Loucy (cell line): ENCODE results near the gene FLT1.

Source experiments
- H2AFZ ChIP-seq: fragments of 200-600 bp; sonication (generic); 2 replicates; pipeline ENCODE4 v1.6.0; 2016; ENCODE audit warnings: antibody characterized with exemption, mild to moderate bottlenecking, low read length, moderate library complexity
- H3F3A ChIP-seq: fragments of 200-600 bp; 2 replicates; pipeline ENCODE4 v1.6.0; 2016; ENCODE audit warnings: antibody characterized with exemption, low read depth, mild to moderate bottlenecking
- H3K27me3 ChIP-seq: fragments of 200-600 bp; sonication (generic); 2 replicates; pipeline ENCODE4 v1.6.1; 2014; ENCODE audit warnings: low read length, mild to moderate bottlenecking; ENCODE audit not compliant: insufficient read depth, poor library complexity, severe bottlenecking
- H3K36me3 ChIP-seq: fragments of 200-600 bp; sonication (generic); 2 replicates; pipeline ENCODE4 v1.6.1; 2016; ENCODE audit warnings: low read length; ENCODE audit not compliant: insufficient read depth
- H3K4me1 ChIP-seq: fragments of 200-600 bp; sonication (generic); 2 replicates; pipeline ENCODE4 v1.5.1; 2014; ENCODE audit warnings: low read length, mild to moderate bottlenecking; ENCODE audit not compliant: insufficient read depth, poor library complexity, severe bottlenecking
- H3K4me2 ChIP-seq: fragments of 200-600 bp; sonication (generic); 2 replicates; pipeline ENCODE4 v1.6.0; 2014; ENCODE audit warnings: antibody characterized with exemption, low read length, low read depth, mild to moderate bottlenecking; ENCODE audit not compliant: poor library complexity, severe bottlenecking
- H3K4me3 ChIP-seq: fragments of 200-600 bp; sonication (generic); 2 replicates; pipeline ENCODE4 v1.5.1; 2014; ENCODE audit warnings: low read length, mild to moderate bottlenecking, mixed read lengths; ENCODE audit not compliant: poor library complexity, severe bottlenecking
- H3K79me2 ChIP-seq: fragments of 200-600 bp; sonication (generic); 2 replicates; pipeline ENCODE4 v1.6.1; 2014; ENCODE audit warnings: low read length; ENCODE audit not compliant: insufficient read depth
- H3K9ac ChIP-seq: fragments of 200-600 bp; sonication (generic); 2 replicates; pipeline ENCODE4 v1.6.0; 2014; ENCODE audit warnings: mild to moderate bottlenecking, low read depth, low read length, moderate library complexity; ENCODE audit not compliant: poor library complexity, severe bottlenecking
- H3K9me2 ChIP-seq: fragments of 200-600 bp; sonication (generic); replicated peaks from 2 replicates; pipeline ENCODE4 v1.6.1; 2016; ENCODE audit warnings: low read depth, low read length, mixed read lengths
- H3K9me3 ChIP-seq: fragments of 200-600 bp; sonication (generic); 2 replicates; pipeline ENCODE4 v1.6.1; 2014; ENCODE audit warnings: mild to moderate bottlenecking, antibody characterized with exemption, low read length, low read depth; ENCODE audit not compliant: insufficient read depth
- H4K20me1 ChIP-seq: fragments of 200-600 bp; sonication (generic); 2 replicates; pipeline ENCODE4 v1.6.0; 2014; ENCODE audit warnings: antibody characterized with exemption, low read length, mild to moderate bottlenecking; ENCODE audit not compliant: insufficient read depth, poor library complexity, severe bottlenecking
- CTCF ChIP-seq: fragments of 200-600 bp; sonication (generic); conservative IDR thresholded peaks from 2 replicates; pipeline ENCODE4 v1.5.1; 2014; ENCODE audit warnings: mild to moderate bottlenecking, antibody characterized with exemption, low read length
- EZH2phosphoT487 ChIP-seq: fragments of 200-600 bp; IDR thresholded peaks from 2 replicates; pipeline ENCODE4 v1.6.1; 2018; ENCODE audit warnings: antibody characterized with exemption, mild to moderate bottlenecking, moderate library complexity, borderline replicate concordance

FLT1 gene

GRCh38 chr13:28458608-28459007, 36.3 kb downstream of the FLT1 start:
- no peak overlapping the region for H3K4me2 ChIP-seq
- no peak overlapping the region for H3K9ac ChIP-seq
- no peaks in the 10 kb centered on the region for H3K4me1 ChIP-seq
- H3K36me3 ChIP-seq = peaks cover 80% of the 10 kb centered on the region; the same call in 1 of the 2 replicates
- H3F3A ChIP-seq = no peaks in the 10 kb centered on the region
- no peaks in the 10 kb centered on the region for H3K9me3 ChIP-seq
- H2AFZ ChIP-seq = no peak overlapping the region
- TF ChIP-seq CTCF = no peak
- no peak for TF ChIP-seq EZH2phosphoT487
- peaks cover 3% of the 10 kb centered on the region; the same call in 1 of the 2 replicates for H3K79me2 ChIP-seq
- no peaks in the 10 kb centered on the region for H4K20me1 ChIP-seq
- no peak overlapping the region for H3K4me3 ChIP-seq
- no peaks in the 10 kb centered on the region for H3K9me2 ChIP-seq
- H3K27me3 ChIP-seq = no peaks in the 10 kb centered on the region

- Histone ChIP-seq H3K9me3 (no peaks in the 10 kb centered on the region), H4K20me1 (no peaks in the 10 kb centered on the region), H3K27me3 (no peaks in the 10 kb centered on the region), H3K9me2 (no peaks in the 10 kb centered on the region), H3K4me1 (no peaks in the 10 kb centered on the region), H3K4me3 (no peak overlapping the region), H3K9ac (no peak overlapping the region), H2AFZ (no peak overlapping the region), H3K4me2 (no peak overlapping the region), H3K79me2 (peaks cover 3% of the 10 kb centered on the region; the same call in 1 of the 2 replicates), H3F3A (no peaks in the 10 kb centered on the region), H3K36me3 (peaks cover 80% of the 10 kb centered on the region; the same call in 1 of the 2 replicates)
- TF ChIP-seq CTCF = no peak
- TF ChIP-seq EZH2phosphoT487 = no peak
Measured at GRCh38 chr13:28458051-28458450, 36.9 kb downstream of the FLT1 start.

GRCh38 chr13:28457521-28457920, 37.4 kb downstream of the FLT1 start:
- H3F3A ChIP-seq = no peaks in the 10 kb centered on the region
- H3K36me3 ChIP-seq = peaks cover 76% of the 10 kb centered on the region; the same call in 1 of the 2 replicates
- no peak overlapping the region for H3K9ac ChIP-seq
- H3K9me2 ChIP-seq = no peaks in the 10 kb centered on the region
- no peak overlapping the region for H2AFZ ChIP-seq
- no peak overlapping the region for H3K4me3 ChIP-seq
- no peaks in the 10 kb centered on the region for H3K27me3 ChIP-seq
- TF ChIP-seq EZH2phosphoT487 = no peak
- no peak for TF ChIP-seq CTCF
- no peak overlapping the region for H3K4me2 ChIP-seq
- H3K79me2 ChIP-seq = no peaks in the 10 kb centered on the region; the same call in 1 of the 2 replicates
- no peaks in the 10 kb centered on the region for H3K9me3 ChIP-seq
- H3K4me1 ChIP-seq = no peaks in the 10 kb centered on the region
- H4K20me1 ChIP-seq = no peaks in the 10 kb centered on the region
